Glomerular endothelial cell (primary cell): ENCODE measurements around the gene CDH23. TPM values are rescaled to one million over a fixed set of nuclear protein-coding genes. Genes with fewer than 3 reads are reported as not detected.

Experiments
- DNase-seq: peaks from one replicate; pipeline ENCODE4 v3.0.0-alpha.2; 2011; ENCODE audit warnings: low read depth, low spot score; ENCODE audit errors: extremely low read depth
- total RNA-seq: library from RNA; depleted of rRNA; stranded (reverse); fragments of >200 nt; gene quantifications from 2 replicates; pipeline ENCODE4 v1.2.3, GENCODE V29; 2015

Gene CDH23
- total RNA-seq, 1 donor from 2014 or later: not detected

- DNase-seq: no peak
These were observed 83.9 kb downstream of the CDH23 start for GRCh38 chr10:71480662-71481061.

- no peak for DNase-seq
These were observed 85.2 kb downstream of the CDH23 start for GRCh38 chr10:71481746-71482410.

- DNase-seq: no peak
These were observed 85.9 kb downstream of the CDH23 start for GRCh38 chr10:71482620-71483019.

- DNase-seq: no peak
These were observed 86.4 kb downstream of the CDH23 start for GRCh38 chr10:71483135-71483534.

- DNase-seq: no peak
These were observed 87.4 kb downstream of the CDH23 start for GRCh38 chr10:71483885-71484751.

- no peak for DNase-seq
These were observed 89.9 kb downstream of the CDH23 start for GRCh38 chr10:71486484-71487114.

- DNase-seq: no peak
These were observed 91.0 kb downstream of the CDH23 start for GRCh38 chr10:71487726-71488125.

GRCh38 chr10:71489077-71489476 lies 92.4 kb downstream of the CDH23 start:
- no peak for DNase-seq

- DNase-seq: no peak
These were observed 96.2 kb downstream of the CDH23 start for GRCh38 chr10:71492872-71493271.

GRCh38 chr10:71493741-71494140 lies 97.0 kb downstream of the CDH23 start:
- DNase-seq: no peak

GRCh38 chr10:71494476-71494875 lies 97.8 kb downstream of the CDH23 start:
- DNase-seq: no peak

- no peak for DNase-seq
These were observed 98.3 kb downstream of the CDH23 start for GRCh38 chr10:71494980-71495381.

- no peak for DNase-seq
These were observed 100.4 kb downstream of the CDH23 start for GRCh38 chr10:71496927-71497762.

- DNase-seq: no peak
These were observed 101.1 kb downstream of the CDH23 start for GRCh38 chr10:71497763-71498326.

GRCh38 chr10:71501402-71501801 lies 104.7 kb downstream of the CDH23 start:
- DNase-seq: no peak

GRCh38 chr10:71502190-71502589 lies 105.5 kb downstream of the CDH23 start:
- no peak for DNase-seq

GRCh38 chr10:71502851-71503250 lies 106.1 kb downstream of the CDH23 start:
- DNase-seq: no peak

GRCh38 chr10:71504168-71504567 lies 107.4 kb downstream of the CDH23 start:
- DNase-seq: no peak

- DNase-seq: no peak
These were observed 107.8 kb downstream of the CDH23 start for GRCh38 chr10:71504570-71504969.

GRCh38 chr10:71505862-71506261 lies 109.1 kb downstream of the CDH23 start:
- no peak for DNase-seq
